HG02571 (cell line): Measurements from ENCODE around the gene MID2.
"Not testable (repeated sequence)": the region's sequence is repeated elsewhere in the genome, so short reads cannot be mapped to it uniquely, and the experiment has no call there.

ENCODE experiments used
- ATAC-seq: cut with Tn5 transposase; IDR thresholded peaks from one replicate; pipeline ENCODE4 v1.9.1; 2021; ENCODE audit warnings: mild to moderate bottlenecking, moderate library complexity; ENCODE audit not compliant: unreplicated experiment

Gene MID2

GRCh38 chrX:107842715-107843400 is 17.2 kb downstream of the MID2 start:
- no peak for ATAC-seq

GRCh38 chrX:107845625-107846024 is 20.0 kb downstream of the MID2 start:
- ATAC-seq, result no peak

GRCh38 chrX:107848591-107848990 is 22.9 kb downstream of the MID2 start:
- ATAC-seq, result no peak

- ATAC-seq, result no peak
Observed at GRCh38 chrX:107849747-107850421, 24.2 kb downstream of the MID2 start.

- no peak for ATAC-seq
Observed at GRCh38 chrX:107850422-107850765, 24.7 kb downstream of the MID2 start.

GRCh38 chrX:107851215-107851614 is 25.5 kb downstream of the MID2 start:
- no peak for ATAC-seq

GRCh38 chrX:107851665-107852064 is 26.0 kb downstream of the MID2 start:
- ATAC-seq, result not testable (repeated sequence)

GRCh38 chrX:107856289-107856688 is 30.6 kb downstream of the MID2 start:
- ATAC-seq, result no peak

GRCh38 chrX:107857041-107857440 is 31.4 kb downstream of the MID2 start:
- not testable (repeated sequence) for ATAC-seq

- no peak for ATAC-seq
Observed at GRCh38 chrX:107857837-107858236, 32.2 kb downstream of the MID2 start.

- ATAC-seq, result no peak
Observed at GRCh38 chrX:107861056-107861455, 35.4 kb downstream of the MID2 start.

GRCh38 chrX:107871136-107871535 is 45.5 kb downstream of the MID2 start:
- no peak for ATAC-seq

- ATAC-seq, result no peak
Observed at GRCh38 chrX:107878106-107878505, 52.4 kb downstream of the MID2 start.

GRCh38 chrX:107880054-107880610 is 54.5 kb downstream of the MID2 start:
- no peak for ATAC-seq

GRCh38 chrX:107894038-107894437 is 68.4 kb downstream of the MID2 start:
- ATAC-seq, result no peak

- ATAC-seq, result no peak
Observed at GRCh38 chrX:107902721-107903120, 77.1 kb downstream of the MID2 start.

GRCh38 chrX:107905366-107905765 is 79.7 kb downstream of the MID2 start:
- no peak for ATAC-seq

- ATAC-seq, result no peak
Observed at GRCh38 chrX:107924136-107924746, 98.6 kb downstream of the MID2 start.

GRCh38 chrX:107934262-107934661 is 108.6 kb downstream of the MID2 start:
- no peak for ATAC-seq

GRCh38 chrX:107935200-107935599 is 109.5 kb downstream of the MID2 start:
- ATAC-seq, result no peak

- ATAC-seq, result no peak
Observed at GRCh38 chrX:107935664-107936433, 110.2 kb downstream of the MID2 start.
